Subcutaneous adipose tissue (tissue), 4 donors: ENCODE results near the gene ADAMTS1. TPM values are rescaled to one million over a fixed set of nuclear protein-coding genes. Genes with fewer than 3 reads are reported as not detected.

Experiments
- CTCF ChIP-seq: fragments of 450-650 bp; IDR thresholded peaks from one replicate; pipeline ENCODE4 v1.5.1; 2016; ENCODE audit warnings: low read depth, mild to moderate bottlenecking, control low read depth, antibody characterized with exemption, moderate library complexity
- total RNA-seq, 4 donors: library from RNA; depleted of rRNA; stranded (reverse); fragments of >200 nt; gene quantifications; one replicate each; pipeline ENCODE4 v1.1.0, GENCODE V29; 2016

ADAMTS1 gene
- total RNA-seq, 4 donors from 2014 or later: 106 to 173 (median 118) TPM

- TF ChIP-seq CTCF: no peak
Measured at GRCh38 chr21:26810676-26811415, 34.4 kb downstream of the ADAMTS1 start.

- TF ChIP-seq CTCF: no peak
Measured at GRCh38 chr21:26810266-26810665, 34.9 kb downstream of the ADAMTS1 start.

- no peak for TF ChIP-seq CTCF
Measured at GRCh38 chr21:26809745-26810144, 35.5 kb downstream of the ADAMTS1 start.

- TF ChIP-seq CTCF: no peak
Measured at GRCh38 chr21:26806801-26807295, 38.4 kb downstream of the ADAMTS1 start.

GRCh38 chr21:26804895-26805609 lies 40.2 kb downstream of the ADAMTS1 start:
- no peak for TF ChIP-seq CTCF

GRCh38 chr21:26801498-26801897 lies 43.7 kb downstream of the ADAMTS1 start:
- no peak for TF ChIP-seq CTCF

GRCh38 chr21:26800970-26801431 lies 44.2 kb downstream of the ADAMTS1 start:
- TF ChIP-seq CTCF: no peak
